ENCODE data around the gene BRSK2.
A peak's percentile ranks its signal among the peaks of the same experiment; 100 is the strongest.

BRSK2 gene

GRCh38 chr11:1451781-1452470 lies 62.2 kb downstream of the BRSK2 start:
- DNase-seq (ENCODE audit: low read depth), result no peak
- no peak overlapping the region for H3K4me3 ChIP-seq (ENCODE audit: low read depth, low read length)
- TF ChIP-seq CTCF (IDR thresholded peaks at IDR 0.05; ENCODE audit: low read depth, low read length, missing control alignments), result no peak

DNA sequence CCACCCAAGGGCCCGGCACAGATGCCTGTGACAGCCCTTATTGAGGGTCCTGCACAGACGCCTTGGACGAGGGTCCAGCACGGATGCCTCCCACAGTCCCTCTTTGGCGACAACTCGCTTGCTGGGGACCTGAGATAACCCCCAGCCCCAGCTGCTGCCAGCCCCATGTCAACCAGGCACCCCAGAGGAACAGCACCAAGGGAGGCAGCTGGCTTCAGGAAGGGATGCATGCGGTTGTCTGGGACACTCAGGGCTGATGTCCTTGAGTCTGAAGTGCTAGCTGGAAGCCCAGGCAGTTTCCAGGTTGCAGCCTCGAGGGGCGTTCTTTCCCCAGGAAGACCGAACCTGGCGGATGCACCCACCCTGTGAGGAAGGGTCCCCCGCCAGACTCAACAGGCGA lies 63.0 kb downstream of the BRSK2 start:
- H3K4me3 ChIP-seq (ENCODE audit: low read depth, low read length), result no peak overlapping the region
- no peak for DNase-seq (ENCODE audit: low read depth)
- TF ChIP-seq CTCF (IDR thresholded peaks at IDR 0.05; ENCODE audit: low read depth, low read length, missing control alignments), result no peak

DNA sequence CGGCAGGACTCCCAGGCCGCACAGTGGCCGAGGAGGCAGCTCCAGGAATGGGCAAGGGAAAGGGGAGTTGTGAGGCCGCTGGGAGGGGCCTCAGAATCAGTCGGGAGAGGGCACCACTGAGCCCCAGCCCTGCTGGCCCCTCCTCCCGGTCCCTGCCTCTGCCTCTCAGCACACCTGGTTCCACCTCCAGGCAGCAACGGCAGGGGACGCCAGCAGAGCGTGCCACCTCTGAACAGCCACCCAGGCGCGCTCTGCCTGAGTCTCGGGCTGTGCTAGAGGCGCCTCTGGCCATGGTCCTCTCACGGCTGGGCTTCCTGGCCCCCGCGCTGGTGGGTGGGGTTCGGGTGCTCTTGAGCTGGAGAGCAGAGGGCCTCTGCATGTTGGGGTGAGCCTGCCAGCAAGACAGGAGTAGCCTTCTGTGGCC lies 63.9 kb downstream of the BRSK2 start:
- TF ChIP-seq CTCF (IDR thresholded peaks at IDR 0.05; ENCODE audit: low read depth, low read length, missing control alignments), result peak; percentile 47
- H3K4me3 ChIP-seq (ENCODE audit: low read depth, low read length), result no peak overlapping the region
- DNase-seq (ENCODE audit: low read depth), result no peak

DNA sequence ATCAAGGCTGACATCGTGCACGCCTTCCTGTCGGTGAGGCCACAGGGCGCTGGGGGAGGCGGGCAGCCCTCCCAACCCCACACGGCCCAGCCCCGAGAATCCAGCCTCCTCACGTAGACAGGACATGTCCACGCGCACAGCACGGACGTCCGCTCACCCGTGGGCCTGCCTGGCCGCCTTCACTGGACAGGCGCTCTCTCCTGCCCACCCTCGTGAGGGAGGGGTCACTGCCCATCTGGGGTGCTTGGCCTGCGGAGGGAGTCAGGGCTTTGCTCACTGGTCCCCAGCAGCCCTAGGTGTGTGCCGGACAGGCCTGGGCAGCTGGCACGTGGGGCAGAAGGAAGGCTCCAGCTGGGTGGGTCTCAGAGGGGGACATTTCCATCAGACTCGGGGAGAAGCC lies 64.8 kb downstream of the BRSK2 start:
- H3K4me3 ChIP-seq (ENCODE audit: low read depth, low read length), result no peak overlapping the region
- TF ChIP-seq CTCF (IDR thresholded peaks at IDR 0.05; ENCODE audit: low read depth, low read length, missing control alignments), result no peak
- no peak for DNase-seq (ENCODE audit: low read depth)

- no peak for DNase-seq (ENCODE audit: low read depth)
- no peak for TF ChIP-seq CTCF (IDR thresholded peaks at IDR 0.05; ENCODE audit: low read depth, low read length, missing control alignments)
- H3K4me3 ChIP-seq (ENCODE audit: low read depth, low read length), result no peak overlapping the region
These were observed 65.5 kb downstream of the BRSK2 start for GRCh38 chr11:1455032-1455762.

GRCh38 chr11:1455763-1456060 lies 66.0 kb downstream of the BRSK2 start:
- no peak for TF ChIP-seq CTCF (IDR thresholded peaks at IDR 0.05; ENCODE audit: low read depth, low read length, missing control alignments)
- DNase-seq (ENCODE audit: low read depth), result no peak
- H3K4me3 ChIP-seq (ENCODE audit: low read depth, low read length), result no peak overlapping the region

DNA sequence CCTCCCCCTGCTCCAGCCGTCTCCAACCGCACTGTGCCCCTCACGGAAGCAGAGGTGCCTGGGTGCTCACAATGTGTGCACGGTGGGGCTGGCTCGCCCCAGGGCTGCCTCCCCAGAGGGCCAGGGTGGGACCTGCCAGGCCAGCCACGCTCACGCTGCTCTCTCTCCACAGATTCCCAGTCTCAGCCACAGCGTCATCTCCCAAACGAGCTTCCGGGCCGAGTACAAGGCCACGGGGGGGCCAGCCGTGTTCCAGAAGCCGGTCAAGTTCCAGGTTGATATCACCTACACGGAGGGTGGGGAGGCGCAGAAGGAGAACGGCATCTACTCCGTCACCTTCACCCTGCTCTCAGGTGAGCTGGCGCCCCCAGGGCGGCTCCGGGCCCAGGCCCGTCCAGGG lies 66.4 kb downstream of the BRSK2 start:
- TF ChIP-seq CTCF (IDR thresholded peaks at IDR 0.05; ENCODE audit: low read depth, low read length, missing control alignments), result no peak
- H3K4me3 ChIP-seq (ENCODE audit: low read depth, low read length), result no peak overlapping the region
- DNase-seq (ENCODE audit: low read depth), result no peak

Data from GM12864 (cell line).